Measurements from ENCODE around the gene SKI. TPM values are rescaled to one million over a fixed set of nuclear protein-coding genes. Genes with fewer than 3 reads are reported as not detected.

SKI gene
- polyA plus RNA-seq, 3 donors, result 0.20 to 6.6 (median 0.25) TPM

DNA sequence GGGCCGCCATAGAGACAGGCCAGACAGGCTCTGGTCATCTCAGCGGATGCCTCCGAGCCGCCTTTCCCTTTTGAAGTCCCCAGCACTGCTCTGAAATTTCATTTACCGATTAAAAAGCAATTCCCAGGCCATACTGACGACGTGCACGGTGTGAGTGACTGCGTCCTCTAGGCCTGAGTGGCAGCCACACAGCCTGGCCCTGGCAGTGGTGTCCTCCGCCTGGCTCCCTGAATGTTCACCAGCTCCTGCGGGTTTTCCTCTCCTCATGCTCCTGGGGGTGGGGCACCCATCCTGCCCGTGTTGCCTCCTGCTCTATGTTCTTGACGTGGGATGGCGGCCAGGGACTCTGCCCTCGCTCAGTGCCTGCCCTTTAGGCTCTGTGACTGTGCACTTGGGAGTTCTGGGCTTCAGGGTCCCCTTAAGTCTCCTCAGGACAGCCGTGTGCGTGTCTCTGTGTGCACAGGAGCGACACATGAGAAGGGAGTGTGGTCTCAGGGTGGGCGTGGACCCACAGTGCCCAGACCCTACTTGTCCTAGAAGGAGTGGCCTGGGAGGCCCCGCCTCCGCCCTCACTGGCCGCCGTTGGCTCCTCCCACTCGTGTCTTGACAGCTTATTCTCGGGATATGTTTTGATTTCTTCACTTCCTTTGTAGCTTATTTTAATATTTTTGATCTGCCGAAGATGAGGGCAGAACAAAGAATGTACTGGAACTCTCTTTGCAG lies 3.6 kb downstream of the SKI start:
- peak; percentile 35 to 76 (median 58) for DNase-seq
- Mint-ChIP-seq H3K4me3 (peak overlapping the region; percentile 99 to 100), H3K36me3 (peaks cover 14 to 36% of the 10 kb centered on the region in 2 donors), H3K4me1 (peaks cover 74% of the 10 kb centered on the region), H3K27me3 (ENCODE audit: low read depth in 3 of 3) (peaks cover 2 to 16% (median 4%) of the 10 kb centered on the region in 3 donors), H3K27ac (peak overlapping the region; percentile 60 to 92 (median 87)), H3K9me3 (peaks cover 0 to 5% (median 0%) of the 10 kb centered on the region in 7 donors)
- Histone ChIP-seq H3K79me2 (ENCODE audit: insufficient read depth, low read length) (peaks cover 67% of the 10 kb centered on the region), H3K4me2 (replicated peaks; ENCODE audit: extremely low read depth, low read length, poor library complexity, severe bottlenecking) (peak overlapping the region; percentile 93), H3K9me3 (replicated peaks in 1 of 2; ENCODE audit: control insufficient read depth in 1 of 2, insufficient read depth in 1 of 2, low read length in 2 of 2) (no peaks in the 10 kb centered on the region), H3K4me3 (replicated peaks in 1 of 3; ENCODE audit: low read depth in 2 of 3, low read length in 3 of 3) (peak overlapping the region; percentile 48 to 80 (median 58)), H3K27ac (ENCODE audit: low read depth in 1 of 2, low read length in 2 of 2) (peak overlapping the region in 1 of 2 donors; percentile 23), H4K20me1 (ENCODE audit: insufficient read depth, low read length) (peaks cover 76% of the 10 kb centered on the region), H3K4me1 (ENCODE audit: control insufficient read depth in 1 of 2, insufficient read depth in 2 of 2, low read length in 2 of 2) (peaks cover 78 to 84% of the 10 kb centered on the region in 2 donors), H3K27me3 (ENCODE audit: control insufficient read depth in 2 of 2, insufficient read depth in 2 of 2, low read length in 2 of 2) (peaks cover 0 to 2% of the 10 kb centered on the region in 2 donors), H3K9ac (ENCODE audit: insufficient read depth, low read length, poor library complexity, severe bottlenecking) (peak overlapping the region; percentile 48), H3K36me3 (replicated peaks in 1 of 2; ENCODE audit: control insufficient read depth in 1 of 2, insufficient read depth in 2 of 2, low read length in 2 of 2) (no peaks in the 10 kb centered on the region), H2AFZ (ENCODE audit: insufficient read depth, low read depth, low read length, poor library complexity, severe bottlenecking) (no peak overlapping the region)
- WGBS (ENCODE audit: insufficient coverage), result 57% methylated on average over 20 of the region's 26 CpGs
- intact Hi-C loops (cut with micrococcal nuclease), result loop anchor here in 1 of 2 donors (2.0 kb wide), 1 partner anchor 15 kb away; no protein-coding TSS in a partner anchor
- TF ChIP-seq, protein P1, sequence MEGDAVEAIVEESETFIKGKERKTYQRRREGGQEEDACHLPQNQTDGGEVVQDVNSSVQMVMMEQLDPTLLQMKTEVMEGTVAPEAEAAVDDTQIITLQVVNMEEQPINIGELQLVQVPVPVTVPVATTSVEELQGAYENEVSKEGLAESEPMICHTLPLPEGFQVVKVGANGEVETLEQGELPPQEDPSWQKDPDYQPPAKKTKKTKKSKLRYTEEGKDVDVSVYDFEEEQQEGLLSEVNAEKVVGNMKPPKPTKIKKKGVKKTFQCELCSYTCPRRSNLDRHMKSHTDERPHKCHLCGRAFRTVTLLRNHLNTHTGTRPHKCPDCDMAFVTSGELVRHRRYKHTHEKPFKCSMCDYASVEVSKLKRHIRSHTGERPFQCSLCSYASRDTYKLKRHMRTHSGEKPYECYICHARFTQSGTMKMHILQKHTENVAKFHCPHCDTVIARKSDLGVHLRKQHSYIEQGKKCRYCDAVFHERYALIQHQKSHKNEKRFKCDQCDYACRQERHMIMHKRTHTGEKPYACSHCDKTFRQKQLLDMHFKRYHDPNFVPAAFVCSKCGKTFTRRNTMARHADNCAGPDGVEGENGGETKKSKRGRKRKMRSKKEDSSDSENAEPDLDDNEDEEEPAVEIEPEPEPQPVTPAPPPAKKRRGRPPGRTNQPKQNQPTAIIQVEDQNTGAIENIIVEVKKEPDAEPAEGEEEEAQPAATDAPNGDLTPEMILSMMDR (IDR thresholded peaks at IDR 0.05), result no peak

DNA sequence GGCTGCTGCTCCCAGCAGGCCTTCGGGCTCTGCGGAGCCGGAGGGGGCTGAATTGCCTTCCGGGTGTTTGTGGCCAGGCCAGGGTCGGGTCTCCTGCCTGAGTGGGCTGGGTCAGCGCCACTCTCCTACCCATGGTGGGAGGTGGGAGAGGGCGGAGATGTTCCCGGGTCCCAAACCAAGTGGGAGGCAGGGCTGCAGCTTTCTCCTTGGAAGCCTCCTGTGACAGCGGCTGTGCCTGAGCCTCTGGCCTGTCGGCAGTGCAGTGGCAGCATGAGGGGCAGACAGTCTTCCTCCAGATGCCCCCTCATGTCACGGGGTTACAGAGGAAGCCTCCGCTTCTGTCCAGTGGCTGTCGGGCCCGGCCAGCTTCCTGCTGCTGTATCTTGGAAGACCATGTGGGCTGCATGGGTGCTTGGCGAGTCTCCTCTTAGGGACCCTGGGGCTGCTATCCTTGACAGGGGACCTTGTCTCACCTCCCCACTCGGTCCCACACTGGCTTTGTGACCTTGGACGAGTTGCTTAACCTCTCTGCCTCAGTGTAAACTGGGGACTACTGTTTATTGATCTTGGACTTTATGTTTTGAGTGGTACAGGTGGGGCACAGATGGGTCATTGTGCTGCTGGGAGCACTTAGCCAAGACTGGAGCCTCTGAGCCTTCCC lies 4.3 kb downstream of the SKI start:
- H3K79me2 ChIP-seq (ENCODE audit: insufficient read depth, low read length), result peaks cover 74% of the 10 kb centered on the region
- peaks cover 21 to 39% of the 10 kb centered on the region in 2 donors for H3K36me3 Mint-ChIP-seq
- TF ChIP-seq, protein P1 (IDR thresholded peaks at IDR 0.05), result no peak
- intact Hi-C loops (cut with micrococcal nuclease), result no loop called here
- H3K27ac Mint-ChIP-seq, result peak overlapping the region; percentile 38 to 92 (median 88)
- no peak overlapping the region for H3K9ac ChIP-seq (ENCODE audit: insufficient read depth, low read length, poor library complexity, severe bottlenecking)
- peak overlapping the region in 1 of 2 donors; percentile 23 for H3K27ac ChIP-seq (ENCODE audit: low read depth in 1 of 2, low read length in 2 of 2)
- no peaks in the 10 kb centered on the region for H3K27me3 ChIP-seq (ENCODE audit: control insufficient read depth in 2 of 2, insufficient read depth in 2 of 2, low read length in 2 of 2)
- peaks cover 1 to 16% (median 2%) of the 10 kb centered on the region in 3 donors for H3K27me3 Mint-ChIP-seq (ENCODE audit: low read depth in 3 of 3)
- H3K36me3 ChIP-seq (replicated peaks in 1 of 2; ENCODE audit: control insufficient read depth in 1 of 2, insufficient read depth in 2 of 2, low read length in 2 of 2), result no peaks in the 10 kb centered on the region
- H3K9me3 ChIP-seq (replicated peaks in 1 of 2; ENCODE audit: control insufficient read depth in 1 of 2, insufficient read depth in 1 of 2, low read length in 2 of 2), result no peaks in the 10 kb centered on the region
- peaks cover 80% of the 10 kb centered on the region for H3K4me1 Mint-ChIP-seq
- peak overlapping the region; percentile 93 for H3K4me2 ChIP-seq (replicated peaks; ENCODE audit: extremely low read depth, low read length, poor library complexity, severe bottlenecking)
- peaks cover 83% of the 10 kb centered on the region for H4K20me1 ChIP-seq (ENCODE audit: insufficient read depth, low read length)
- peaks cover 83 to 87% of the 10 kb centered on the region in 2 donors for H3K4me1 ChIP-seq (ENCODE audit: control insufficient read depth in 1 of 2, insufficient read depth in 2 of 2, low read length in 2 of 2)
- peaks cover 0 to 5% (median 0%) of the 10 kb centered on the region in 7 donors for H3K9me3 Mint-ChIP-seq
- H3K4me3 ChIP-seq (replicated peaks in 1 of 3; ENCODE audit: low read depth in 2 of 3, low read length in 3 of 3), result peak overlapping the region in 2 of 3 experiments; percentile 27 to 80
- peak overlapping the region; percentile 99 to 100 for H3K4me3 Mint-ChIP-seq
- H2AFZ ChIP-seq (ENCODE audit: insufficient read depth, low read depth, low read length, poor library complexity, severe bottlenecking), result no peak overlapping the region
- 54% methylated on average over 11 of the region's 17 CpGs for WGBS (ENCODE audit: insufficient coverage)
- no peak for DNase-seq

Measured in CD14-positive monocyte (primary cell).